NCI-H748 treated with DMSO at 0.1 percent for 48 hours (cell line): ENCODE data around the gene CD300C.
"Not testable (repeated sequence)": the region's sequence is repeated elsewhere in the genome, so short reads cannot be mapped to it uniquely, and the experiment has no call there.

ENCODE experiments used
- DNase-seq: peaks from one replicate; lab custom pipeline; 2025; lab: John Stamatoyannopoulos, UW

CD300C gene

GRCh38 chr17:74513987-74514631, 31.8 kb downstream of the CD300C start:
- DNase-seq = no peak

- DNase-seq = no peak
Observed at GRCh38 chr17:74512624-74513091, 33.3 kb downstream of the CD300C start.

- no peak for DNase-seq
Observed at GRCh38 chr17:74512036-74512435, 33.9 kb downstream of the CD300C start.

- no peak for DNase-seq
Observed at GRCh38 chr17:74508156-74508555, 37.8 kb downstream of the CD300C start.

- not testable (repeated sequence) for DNase-seq
Observed at GRCh38 chr17:74503949-74504348, 42.0 kb downstream of the CD300C start.

GRCh38 chr17:74502861-74503260, 43.1 kb downstream of the CD300C start:
- no peak for DNase-seq

- DNase-seq = no peak
Observed at GRCh38 chr17:74499992-74500391, 45.9 kb downstream of the CD300C start.

- DNase-seq = no peak
Observed at GRCh38 chr17:74497471-74497870, 48.4 kb downstream of the CD300C start.

GRCh38 chr17:74493331-74493833, 52.5 kb downstream of the CD300C start:
- DNase-seq = peak; percentile 28

GRCh38 chr17:74491626-74492025, 54.3 kb downstream of the CD300C start:
- no peak for DNase-seq
